ENCODE data around the gene FGF9.

GRCh38 chr13:21745307-21745706, 74.4 kb downstream of the FGF9 start:
- TF ChIP-seq CTCF (IDR thresholded peaks at IDR 0.05) (no peak), POLR2A (IDR thresholded peaks at IDR 0.05) (no peak)
